ENCODE data around the gene OPN1MW. TPM values are rescaled to one million over a fixed set of nuclear protein-coding genes. Genes with fewer than 3 reads are reported as not detected.
A peak's percentile ranks its signal among the peaks of the same experiment; 100 is the strongest.
"Not testable (repeated sequence)": the region's sequence is repeated elsewhere in the genome, so short reads cannot be mapped to it uniquely, and the experiment has no call there.

Gene OPN1MW
- not detected in 2 replicates for total RNA-seq

GRCh38 chrX:154182296-154182695 is at the start of gene OPN1MW:
Gene OPN1MW (plus strand): TSS chrX:154182596. CDS start chrX:154182678, 82 bp downstream.
- H2AFZ ChIP-seq (ENCODE audit: low read length); H3K9me3 ChIP-seq (ENCODE audit: low read depth, low read length); H3K79me2 ChIP-seq (ENCODE audit: insufficient read depth, low read length); H3K4me2 ChIP-seq (ENCODE audit: insufficient read depth, low read length); H3K27ac ChIP-seq (ENCODE audit: low read depth, low read length); H4K20me1 ChIP-seq (ENCODE audit: insufficient read depth, low read length); H3K27me3 ChIP-seq (ENCODE audit: insufficient read depth, low read length); H3K36me3 ChIP-seq (ENCODE audit: insufficient read depth, low read length); H3K4me1 ChIP-seq (ENCODE audit: insufficient read depth, low read length); DNase-seq (ENCODE audit: insufficient read length, low spot score, missing footprints); H3K4me3 ChIP-seq (ENCODE audit: insufficient read depth, low read length): not testable (repeated sequence)

GRCh38 chrX:154135458-154136229 is 46.8 kb upstream of the OPN1MW start:
- peak; percentile 68 for DNase-seq (ENCODE audit: insufficient read length, low spot score, missing footprints)
- no peaks in the 10 kb centered on the region for H3K36me3 ChIP-seq (ENCODE audit: insufficient read depth, low read length)

DNA sequence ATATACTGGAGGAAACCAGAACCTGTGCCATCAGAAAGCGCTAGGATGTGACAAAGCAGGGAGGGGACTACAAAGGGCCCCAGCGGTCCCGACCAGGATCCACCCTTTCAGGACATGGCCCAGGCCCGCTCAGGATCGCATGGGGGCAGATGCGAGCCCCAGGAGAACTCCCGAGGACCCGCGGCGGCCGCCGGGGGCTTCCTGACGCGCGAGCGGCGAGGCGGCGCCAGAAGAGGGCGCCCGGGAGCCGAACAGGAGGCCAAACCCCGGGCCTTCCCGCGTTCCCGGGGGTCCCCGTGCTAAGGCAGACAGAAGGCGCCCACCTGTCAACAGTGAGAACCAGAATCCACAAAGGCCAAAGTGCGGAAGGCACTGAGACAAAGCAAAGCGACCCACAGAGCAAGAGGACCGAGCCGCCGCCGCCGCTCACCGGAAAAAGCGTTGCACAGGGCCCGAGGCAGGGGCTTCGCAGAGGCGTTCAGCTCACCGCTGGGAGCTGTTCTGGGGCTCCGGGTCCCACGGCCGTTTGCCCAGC is 45.7 kb upstream of the OPN1MW start:
- Histone ChIP-seq H3K36me3 (ENCODE audit: insufficient read depth, low read length) (no peaks in the 10 kb centered on the region), H4K20me1 (ENCODE audit: insufficient read depth, low read length) (peaks cover 2% of the 10 kb centered on the region), H3K4me1 (ENCODE audit: insufficient read depth, low read length) (no peaks in the 10 kb centered on the region), H3K79me2 (ENCODE audit: insufficient read depth, low read length) (no peaks in the 10 kb centered on the region), H3K27me3 (ENCODE audit: insufficient read depth, low read length) (peaks cover 21% of the 10 kb centered on the region), H3K27ac (ENCODE audit: low read depth, low read length) (no peak overlapping the region), H3K4me3 (ENCODE audit: insufficient read depth, low read length) (peak overlapping the region; percentile 43), H3K4me2 (ENCODE audit: insufficient read depth, low read length) (peak overlapping the region; percentile 54), H2AFZ (ENCODE audit: low read length) (peak overlapping the region; percentile 76), H3K9me3 (ENCODE audit: low read depth, low read length) (no peaks in the 10 kb centered on the region)
- TF ChIP-seq CTCF (IDR thresholded peaks at IDR 0.05; ENCODE audit: extremely low read depth, low read depth, low read length) = peak; percentile 54
- DNase-seq (ENCODE audit: insufficient read length, low spot score, missing footprints) = peak; percentile 89

More at GRCh38 chrX:154135458-154136229, 46.8 kb upstream of the OPN1MW start:
- no peaks in the 10 kb centered on the region for H3K79me2 ChIP-seq (ENCODE audit: insufficient read depth, low read length)
- H3K4me3 ChIP-seq (ENCODE audit: insufficient read depth, low read length) = no peak overlapping the region
- H3K27ac ChIP-seq (ENCODE audit: low read depth, low read length) = no peak overlapping the region
- H3K4me2 ChIP-seq (ENCODE audit: insufficient read depth, low read length) = no peak overlapping the region
- no peak for TF ChIP-seq CTCF (IDR thresholded peaks at IDR 0.05; ENCODE audit: extremely low read depth, low read depth, low read length)
- no peaks in the 10 kb centered on the region for H3K9me3 ChIP-seq (ENCODE audit: low read depth, low read length)
- peaks cover 2% of the 10 kb centered on the region for H4K20me1 ChIP-seq (ENCODE audit: insufficient read depth, low read length)
- no peak overlapping the region for H2AFZ ChIP-seq (ENCODE audit: low read length)
- peaks cover 19% of the 10 kb centered on the region for H3K27me3 ChIP-seq (ENCODE audit: insufficient read depth, low read length)
- no peaks in the 10 kb centered on the region for H3K4me1 ChIP-seq (ENCODE audit: insufficient read depth, low read length)

GRCh38 chrX:154138857-154139256 is 43.5 kb upstream of the OPN1MW start:
- peak; percentile 49 for DNase-seq (ENCODE audit: insufficient read length, low spot score, missing footprints)
- Histone ChIP-seq H3K4me2 (ENCODE audit: insufficient read depth, low read length) (no peak overlapping the region), H2AFZ (ENCODE audit: low read length) (no peak overlapping the region), H3K4me3 (ENCODE audit: insufficient read depth, low read length) (no peak overlapping the region), H3K4me1 (ENCODE audit: insufficient read depth, low read length) (no peaks in the 10 kb centered on the region), H3K79me2 (ENCODE audit: insufficient read depth, low read length) (no peaks in the 10 kb centered on the region), H4K20me1 (ENCODE audit: insufficient read depth, low read length) (no peaks in the 10 kb centered on the region), H3K9me3 (ENCODE audit: low read depth, low read length) (no peaks in the 10 kb centered on the region), H3K36me3 (ENCODE audit: insufficient read depth, low read length) (no peaks in the 10 kb centered on the region), H3K27me3 (ENCODE audit: insufficient read depth, low read length) (peaks cover 23% of the 10 kb centered on the region), H3K27ac (ENCODE audit: low read depth, low read length) (no peak overlapping the region)
- no peak for TF ChIP-seq CTCF (IDR thresholded peaks at IDR 0.05; ENCODE audit: extremely low read depth, low read depth, low read length)
